PC-9 (cell line): ENCODE data around the gene SH3TC1.

Source experiments
- CTCF ChIP-seq: fragments of 200-600 bp; sonication (generic); conservative IDR thresholded peaks from 2 replicates; pipeline ENCODE4 v1.6.1; 2017; ENCODE audit warnings: mixed run types, antibody characterized with exemption, mild to moderate bottlenecking, moderate library complexity
- EZH2 ChIP-seq: fragments of 200-600 bp; sonication (generic); IDR thresholded peaks from 2 replicates; pipeline ENCODE4 v1.8.0; 2017; ENCODE audit warnings: antibody characterized with exemption, low read depth

GRCh38 chr4:8169763-8170162 is 29.3 kb upstream of the SH3TC1 start:
- TF ChIP-seq CTCF (no peak), EZH2 (no peak)
